Measurements from ENCODE around the gene CXCL16. TPM values are rescaled to one million over a fixed set of nuclear protein-coding genes. Genes with fewer than 3 reads are reported as not detected.
"Not testable (repeated sequence)": the region's sequence is repeated elsewhere in the genome, so short reads cannot be mapped to it uniquely, and the experiment has no call there.

The CXCL16 gene
- total RNA-seq, 4 donors from 2014 or later: 1.2 to 2.1 (median 1.4) TPM

DNA sequence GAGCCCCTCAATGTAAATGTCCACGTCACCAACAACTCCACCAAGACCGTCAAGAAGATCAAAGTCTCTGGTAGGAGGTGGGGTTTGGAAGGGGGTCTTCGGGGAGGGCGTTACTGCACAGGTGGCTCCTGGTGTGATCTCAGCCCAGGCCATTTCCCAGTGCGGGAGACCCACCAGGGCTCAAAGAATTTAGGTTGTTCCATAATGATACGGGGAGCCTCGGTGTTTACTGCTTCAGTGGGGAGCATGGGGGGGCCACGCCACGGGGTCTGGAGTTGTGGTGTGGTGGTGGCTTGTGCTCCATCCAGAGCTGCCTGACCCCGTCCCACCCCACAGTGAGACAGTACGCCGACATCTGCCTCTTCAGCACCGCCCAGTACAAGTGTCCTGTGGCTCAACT is 21.5 kb downstream of the CXCL16 start:
- Histone ChIP-seq H3K4me3 (no peak overlapping the region), H3K36me3 (no peaks in the 10 kb centered on the region), H3K4me1 (no peaks in the 10 kb centered on the region), H3K9me3 (no peaks in the 10 kb centered on the region), H3K27ac (no peak overlapping the region), H3K27me3 (no peaks in the 10 kb centered on the region)
- TF ChIP-seq POLR2A (IDR thresholded peaks at IDR 0.05): no peak
- TF ChIP-seq, protein P1, sequence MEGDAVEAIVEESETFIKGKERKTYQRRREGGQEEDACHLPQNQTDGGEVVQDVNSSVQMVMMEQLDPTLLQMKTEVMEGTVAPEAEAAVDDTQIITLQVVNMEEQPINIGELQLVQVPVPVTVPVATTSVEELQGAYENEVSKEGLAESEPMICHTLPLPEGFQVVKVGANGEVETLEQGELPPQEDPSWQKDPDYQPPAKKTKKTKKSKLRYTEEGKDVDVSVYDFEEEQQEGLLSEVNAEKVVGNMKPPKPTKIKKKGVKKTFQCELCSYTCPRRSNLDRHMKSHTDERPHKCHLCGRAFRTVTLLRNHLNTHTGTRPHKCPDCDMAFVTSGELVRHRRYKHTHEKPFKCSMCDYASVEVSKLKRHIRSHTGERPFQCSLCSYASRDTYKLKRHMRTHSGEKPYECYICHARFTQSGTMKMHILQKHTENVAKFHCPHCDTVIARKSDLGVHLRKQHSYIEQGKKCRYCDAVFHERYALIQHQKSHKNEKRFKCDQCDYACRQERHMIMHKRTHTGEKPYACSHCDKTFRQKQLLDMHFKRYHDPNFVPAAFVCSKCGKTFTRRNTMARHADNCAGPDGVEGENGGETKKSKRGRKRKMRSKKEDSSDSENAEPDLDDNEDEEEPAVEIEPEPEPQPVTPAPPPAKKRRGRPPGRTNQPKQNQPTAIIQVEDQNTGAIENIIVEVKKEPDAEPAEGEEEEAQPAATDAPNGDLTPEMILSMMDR (IDR thresholded peaks at IDR 0.05 in 4 of 5, conservative IDR thresholded peaks at IDR 0.05 in 1 of 5): no peak
- DNase-seq: no peak
- in situ Hi-C loops (cut with MboI; ENCODE audit: low sequenced_read_pairs in 4 of 4): loop anchor here in 1 of 4 donors (10.0 kb wide), 1 partner anchor 167 kb away; no protein-coding TSS in a partner anchor
- ATAC-seq: no peak
- intact Hi-C loops (cut with DNase I; ENCODE audit: low total_unique reads): no loop called here

DNA sequence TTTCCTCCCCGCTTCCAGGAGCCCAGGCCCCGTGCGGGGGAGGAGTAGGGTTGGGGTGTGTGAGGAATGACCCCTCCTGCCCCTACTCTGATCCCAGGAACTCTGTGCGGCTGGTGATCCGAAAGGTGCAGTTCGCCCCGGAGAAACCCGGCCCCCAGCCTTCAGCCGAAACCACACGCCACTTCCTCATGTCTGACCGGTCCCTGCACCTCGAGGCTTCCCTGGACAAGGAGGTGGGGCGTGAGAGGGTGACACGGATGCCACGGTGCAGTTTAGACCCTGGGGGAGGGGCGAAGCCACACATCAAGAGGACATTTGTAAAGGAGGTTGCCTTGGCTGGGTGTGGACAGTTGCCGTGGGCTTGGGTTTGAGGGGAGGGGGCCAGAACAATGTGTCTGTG is 21.9 kb downstream of the CXCL16 start:
- no peak for DNase-seq

GRCh38 chr17:4716081-4716480 is 23.6 kb downstream of the CXCL16 start:
- in situ Hi-C loops (cut with MboI; ENCODE audit: low sequenced_read_pairs in 4 of 4): loop anchor here in 1 of 4 donors (10.0 kb wide), 1 partner anchor 169 kb away; no protein-coding TSS in a partner anchor

More for the DNA sequence above, 21.9 kb downstream of the CXCL16 start:
- no peak for ATAC-seq
- H3K4me3 ChIP-seq: no peak overlapping the region
- no peaks in the 10 kb centered on the region for H3K9me3 ChIP-seq
- no peak overlapping the region for H3K27ac ChIP-seq
- H3K36me3 ChIP-seq: no peaks in the 10 kb centered on the region
- no peaks in the 10 kb centered on the region for H3K27me3 ChIP-seq
- no peaks in the 10 kb centered on the region for H3K4me1 ChIP-seq
- TF ChIP-seq, protein P1 (IDR thresholded peaks at IDR 0.05 in 4 of 5, conservative IDR thresholded peaks at IDR 0.05 in 1 of 5): no peak
- TF ChIP-seq POLR2A (IDR thresholded peaks at IDR 0.05): no peak
- in situ Hi-C loops (cut with MboI; ENCODE audit: low sequenced_read_pairs in 4 of 4): loop anchor here in 1 of 4 donors (10.0 kb wide), 1 partner anchor 167 kb away; no protein-coding TSS in a partner anchor
- intact Hi-C loops (cut with DNase I; ENCODE audit: low total_unique reads): no loop called here

GRCh38 chr17:4715063-4715744 is 24.5 kb downstream of the CXCL16 start:
- in situ Hi-C loops (cut with MboI; ENCODE audit: low sequenced_read_pairs in 4 of 4) (loop anchor here in 1 of 4 donors (10.0 kb wide), 1 partner anchor 170 kb away; no protein-coding TSS in a partner anchor), intact Hi-C loops (cut with DNase I; ENCODE audit: low total_unique reads) (no loop called here)
- Histone ChIP-seq H3K27ac (no peak overlapping the region), H3K9me3 (no peaks in the 10 kb centered on the region), H3K27me3 (no peaks in the 10 kb centered on the region), H3K4me3 (no peak overlapping the region), H3K36me3 (no peaks in the 10 kb centered on the region), H3K4me1 (peaks cover 13 to 19% of the 10 kb centered on the region in 2 donors)
- TF ChIP-seq POLR2A (IDR thresholded peaks at IDR 0.05): no peak
- TF ChIP-seq, protein P1 (IDR thresholded peaks at IDR 0.05 in 4 of 5, conservative IDR thresholded peaks at IDR 0.05 in 1 of 5): no peak
- ATAC-seq (no peak), DNase-seq (no peak)

More at GRCh38 chr17:4716081-4716480, 23.6 kb downstream of the CXCL16 start:
- Histone ChIP-seq H3K4me3 (no peak overlapping the region), H3K4me1 (peaks cover 9 to 14% of the 10 kb centered on the region in 2 donors), H3K9me3 (no peaks in the 10 kb centered on the region), H3K36me3 (no peaks in the 10 kb centered on the region), H3K27ac (no peak overlapping the region), H3K27me3 (no peaks in the 10 kb centered on the region)
- TF ChIP-seq POLR2A (IDR thresholded peaks at IDR 0.05): no peak
- TF ChIP-seq, protein P1 (IDR thresholded peaks at IDR 0.05 in 4 of 5, conservative IDR thresholded peaks at IDR 0.05 in 1 of 5): no peak
- intact Hi-C loops (cut with DNase I; ENCODE audit: low total_unique reads): no loop called here
- DNase-seq (no peak), ATAC-seq (no peak)

- not testable (repeated sequence) for DNase-seq, H3K4me3 ChIP-seq, ATAC-seq, H3K27ac ChIP-seq, H3K27me3 ChIP-seq, H3K9me3 ChIP-seq, H3K36me3 ChIP-seq
- intact Hi-C loops (cut with DNase I; ENCODE audit: low total_unique reads) (loop anchor here (5.0 kb wide), 2 partner anchors 93 to 173 kb away; partner anchors contain the start of gene PLD2), in situ Hi-C loops (cut with MboI; ENCODE audit: low sequenced_read_pairs in 4 of 4) (loop anchor here in 1 of 4 donors (10.0 kb wide), 1 partner anchor 170 kb away; no protein-coding TSS in a partner anchor)
- peaks cover 13 to 19% of the 10 kb centered on the region in 2 donors for H3K4me1 ChIP-seq
These were observed 25.2 kb downstream of the CXCL16 start for GRCh38 chr17:4714340-4715062.

All from gastrocnemius medialis (tissue), 4 donors.